GM23248 (cell line): Measurements from ENCODE around the gene E2F8.

Experiments used
- EZH2 ChIP-seq: fragments of 200-600 bp; sonication (generic); IDR thresholded peaks from 2 replicates; pipeline ENCODE4 v1.6.1; 2018; ENCODE audit warnings: antibody characterized with exemption, mild to moderate bottlenecking; ENCODE audit not compliant: insufficient read depth, poor library complexity, severe bottlenecking
- EZH2phosphoT487 ChIP-seq: fragments of 200-600 bp; sonication (generic); IDR thresholded peaks from 2 replicates; pipeline ENCODE4 v1.6.1; 2018; ENCODE audit warnings: antibody characterized with exemption, moderate library complexity, mild to moderate bottlenecking, low read depth; ENCODE audit not compliant: insufficient read depth

DNA sequence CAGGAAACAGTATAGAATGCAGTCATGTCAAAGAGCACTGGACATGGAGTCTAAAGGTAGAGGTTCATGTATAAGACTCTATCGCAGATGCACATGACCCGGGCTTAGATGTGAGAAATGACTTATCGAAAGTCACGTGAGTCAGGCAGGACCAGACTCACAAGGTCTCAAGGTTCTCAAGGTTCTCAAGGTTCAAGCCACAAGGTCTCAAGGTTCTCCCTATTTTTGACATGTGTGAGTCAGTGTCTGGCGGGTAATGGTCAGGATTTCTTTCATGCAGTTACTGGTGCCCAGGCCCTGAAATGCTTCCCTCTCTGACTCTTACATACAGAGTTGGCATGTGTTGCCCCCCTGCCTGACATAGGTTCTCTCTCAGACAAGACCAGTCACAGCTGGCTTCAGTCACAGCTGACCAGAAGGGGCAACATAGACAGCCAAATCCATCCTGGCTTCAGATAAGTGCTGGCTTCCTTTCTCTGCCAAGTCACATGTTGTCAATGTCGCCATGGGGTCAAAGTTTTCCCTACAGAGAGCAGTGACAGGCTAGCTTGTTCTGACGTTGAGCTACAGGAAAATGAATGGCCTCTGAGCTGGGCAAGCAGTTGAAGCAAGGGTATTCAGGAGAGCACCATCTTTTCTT, 49.1 kb downstream of the E2F8 start:
- TF ChIP-seq EZH2 (no peak), EZH2phosphoT487 (no peak)
